Muscle of back (tissue), 11 donors: ENCODE data around the gene ELFN1. TPM values are rescaled to one million over a fixed set of nuclear protein-coding genes. Genes with fewer than 3 reads are reported as not detected.

Experiments
- DNase-seq, 3 donors: peaks; one replicate each; pipeline versions ENCODE4 v3.0.0 to v3.0.0-alpha.2; 2013
- polyA plus RNA-seq, 10 donors: library from polyadenylated mRNA; unstranded; fragments of 120-200 nt; gene quantifications; one replicate each; pipeline ENCODE4 v1.2.1, GENCODE V29; 2013; ENCODE audit not compliant: insufficient read length in 10 of 10

ELFN1 gene
- polyA plus RNA-seq, 10 donors: 1.4 to 7.9 (median 4.4) TPM

GRCh38 chr7:1662767-1663166, 7.3 kb upstream of the ELFN1 start:
- DNase-seq: no peak

GRCh38 chr7:1663223-1663622, 6.9 kb upstream of the ELFN1 start:
- no peak for DNase-seq

- no peak for DNase-seq
These were observed 6.0 kb upstream of the ELFN1 start for GRCh38 chr7:1663857-1664651.

- peak; percentile 70 to 93 (median 88) for DNase-seq
These were observed 5.1 kb upstream of the ELFN1 start for GRCh38 chr7:1664711-1665548.

- DNase-seq: peak in 1 of 3 donors; percentile 54
These were observed 4.3 kb upstream of the ELFN1 start for GRCh38 chr7:1665549-1666316.

GRCh38 chr7:1666317-1666822, 3.7 kb upstream of the ELFN1 start:
- peak in 1 of 3 donors; percentile 66 for DNase-seq

- peak in 2 of 3 donors; percentile 36 to 62 for DNase-seq
These were observed 3.1 kb upstream of the ELFN1 start for GRCh38 chr7:1666823-1667565.

- DNase-seq: peak in 1 of 3 donors; percentile 54
These were observed 2.3 kb upstream of the ELFN1 start for GRCh38 chr7:1667566-1668395.

GRCh38 chr7:1668396-1669063, 1.5 kb upstream of the ELFN1 start:
- peak in 1 of 3 donors; percentile 38 for DNase-seq

GRCh38 chr7:1669064-1669951, 769 bp upstream of the ELFN1 start:
- DNase-seq: peak in 1 of 3 donors; percentile 70

GRCh38 chr7:1670894-1671593, 967 bp downstream of the ELFN1 start:
- no peak for DNase-seq

GRCh38 chr7:1671594-1672451, 1.7 kb downstream of the ELFN1 start:
- DNase-seq: no peak

- no peak for DNase-seq
These were observed 2.9 kb downstream of the ELFN1 start for GRCh38 chr7:1672851-1673486.

GRCh38 chr7:1673581-1674118, 3.6 kb downstream of the ELFN1 start:
- DNase-seq: no peak

GRCh38 chr7:1674161-1675035, 4.3 kb downstream of the ELFN1 start:
- DNase-seq: no peak
